Effector memory CD8-positive, alpha-beta T cell (primary cell): ENCODE results near the gene FGF12.

Experiments
- ATAC-seq: fragments of 150-1000 bp; cut with Tn5 transposase; replicated peaks from 2 replicates; pipeline ENCODE4 v1.10.0; 2021; ENCODE audit warnings: mild to moderate bottlenecking, moderate library complexity
- DNase-seq, 3 experiments: peaks; one replicate each; pipeline ENCODE4 v3.0.0; 2021
- H3K27ac Mint-ChIP-seq, 2 donors: one replicate each; pipeline ENCODE4 v1.8.0; 2022; ENCODE audit warnings: mild to moderate bottlenecking in 2 of 2, mixed read lengths in 2 of 2, moderate library complexity in 2 of 2
- H3K27me3 Mint-ChIP-seq, 2 donors: one replicate each; pipeline ENCODE4 v1.8.0; 2022; ENCODE audit warnings: mixed read lengths in 2 of 2
- H3K36me3 Mint-ChIP-seq: one replicate; pipeline ENCODE4 v1.8.0; 2022; ENCODE audit warnings: mild to moderate bottlenecking, moderate library complexity, mixed read lengths; ENCODE audit not compliant: insufficient read depth
- H3K4me1 Mint-ChIP-seq, 2 donors: one replicate each; pipeline ENCODE4 v1.8.0; 2022; ENCODE audit warnings: low read depth in 2 of 2, mixed read lengths in 2 of 2
- H3K4me3 Mint-ChIP-seq, 2 donors: one replicate each; pipeline ENCODE4 v1.8.0; 2022; ENCODE audit warnings: mild to moderate bottlenecking in 2 of 2, mixed read lengths in 2 of 2, moderate library complexity in 2 of 2
- H3K9me3 Mint-ChIP-seq, 2 donors: one replicate each; pipeline ENCODE4 v1.8.0; 2022; ENCODE audit warnings: mixed read lengths in 2 of 2

Gene FGF12

DNA sequence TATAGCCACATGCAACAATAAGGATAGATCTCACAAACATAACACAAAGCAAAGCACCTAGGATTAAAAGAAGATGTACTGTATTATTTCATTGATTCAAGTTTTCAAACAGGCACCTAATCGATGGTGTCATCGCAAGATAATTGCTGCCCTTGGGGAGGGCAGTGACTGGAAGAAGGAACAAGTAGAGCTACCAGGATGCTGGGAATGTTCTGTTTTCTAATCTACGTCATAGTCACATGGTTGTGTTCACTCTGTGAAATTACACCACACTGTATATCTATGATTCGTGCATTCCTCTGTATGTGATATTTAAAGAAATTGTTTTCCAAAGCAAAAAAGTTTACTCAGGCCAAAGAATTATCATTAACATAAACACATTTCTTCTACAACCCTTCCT is 236.6 kb downstream of the FGF12 start:
- no peak for ATAC-seq
- peaks cover 3 to 8% of the 10 kb centered on the region in 2 donors for H3K9me3 Mint-ChIP-seq
- H3K4me1 Mint-ChIP-seq, result no peaks in the 10 kb centered on the region
- H3K4me3 Mint-ChIP-seq, result no peak overlapping the region
- no peak overlapping the region for H3K27ac Mint-ChIP-seq
- H3K36me3 Mint-ChIP-seq, result no peaks in the 10 kb centered on the region
- DNase-seq, result no peak
- peaks cover 0 to 8% of the 10 kb centered on the region in 2 donors for H3K27me3 Mint-ChIP-seq

GRCh38 chr3:192489579-192489978 is 237.8 kb downstream of the FGF12 start:
- Mint-ChIP-seq H3K36me3 (no peaks in the 10 kb centered on the region), H3K27me3 (peaks cover 0 to 8% of the 10 kb centered on the region in 2 donors), H3K27ac (no peak overlapping the region), H3K9me3 (peaks cover 3 to 7% of the 10 kb centered on the region in 2 donors), H3K4me3 (no peak overlapping the region), H3K4me1 (no peaks in the 10 kb centered on the region)
- DNase-seq (no peak), ATAC-seq (no peak)

- Mint-ChIP-seq H3K9me3 (peaks cover 0 to 2% of the 10 kb centered on the region in 2 donors), H3K4me3 (no peak overlapping the region), H3K27ac (no peak overlapping the region), H3K27me3 (peaks cover 0 to 8% of the 10 kb centered on the region in 2 donors), H3K36me3 (peaks cover 3% of the 10 kb centered on the region), H3K4me1 (no peaks in the 10 kb centered on the region)
- DNase-seq (no peak), ATAC-seq (no peak)
Measured at GRCh38 chr3:192487033-192487432, 240.3 kb downstream of the FGF12 start.

- Mint-ChIP-seq H3K27ac (no peak overlapping the region), H3K9me3 (no peaks in the 10 kb centered on the region), H3K4me1 (no peaks in the 10 kb centered on the region), H3K4me3 (no peak overlapping the region), H3K36me3 (peaks cover 3% of the 10 kb centered on the region), H3K27me3 (no peaks in the 10 kb centered on the region)
- ATAC-seq, result no peak
- DNase-seq, result no peak
Measured at GRCh38 chr3:192482809-192483208, 244.5 kb downstream of the FGF12 start.

- Mint-ChIP-seq H3K27ac (no peak overlapping the region), H3K4me1 (no peaks in the 10 kb centered on the region), H3K9me3 (no peaks in the 10 kb centered on the region), H3K27me3 (no peaks in the 10 kb centered on the region), H3K4me3 (no peak overlapping the region), H3K36me3 (peaks cover 3% of the 10 kb centered on the region)
- DNase-seq (no peak), ATAC-seq (no peak)
Measured at GRCh38 chr3:192482391-192482790, 244.9 kb downstream of the FGF12 start.

- DNase-seq (no peak), ATAC-seq (no peak)
- no peaks in the 10 kb centered on the region for H3K27me3 Mint-ChIP-seq
- H3K4me3 Mint-ChIP-seq, result no peak overlapping the region
- no peak overlapping the region for H3K27ac Mint-ChIP-seq
- H3K4me1 Mint-ChIP-seq, result no peaks in the 10 kb centered on the region
- no peaks in the 10 kb centered on the region for H3K9me3 Mint-ChIP-seq
- H3K36me3 Mint-ChIP-seq, result peaks cover 3% of the 10 kb centered on the region
Measured at GRCh38 chr3:192481638-192482037, 245.7 kb downstream of the FGF12 start.

GRCh38 chr3:192467230-192468140 is 259.9 kb downstream of the FGF12 start:
- H3K27me3 Mint-ChIP-seq, result peaks cover 5 to 21% of the 10 kb centered on the region in 2 donors
- H3K36me3 Mint-ChIP-seq, result no peaks in the 10 kb centered on the region
- peak; percentile 12 to 19 (median 14) for DNase-seq

DNA sequence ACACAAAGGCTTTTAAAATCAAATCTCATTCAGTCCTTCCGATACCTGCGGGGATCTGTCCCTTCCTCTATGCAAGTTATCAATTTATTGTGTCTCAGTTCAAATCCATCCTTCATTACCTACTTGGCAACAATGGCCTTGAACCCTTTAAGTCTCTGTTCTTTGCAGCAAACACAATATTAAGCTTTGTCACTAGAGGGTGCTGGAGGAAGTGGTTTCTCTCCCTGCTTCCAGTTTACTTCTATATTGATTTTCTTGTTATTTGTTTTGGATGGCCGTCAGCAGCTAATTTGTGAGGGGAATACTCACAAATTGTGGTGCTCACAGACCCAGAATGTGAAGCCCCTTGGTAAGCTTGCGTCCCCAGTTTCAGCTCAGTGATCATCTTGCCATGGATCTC is 278.3 kb downstream of the FGF12 start:
- ATAC-seq (no peak), DNase-seq (no peak)
- Mint-ChIP-seq H3K27ac (no peak overlapping the region), H3K36me3 (no peaks in the 10 kb centered on the region), H3K9me3 (no peaks in the 10 kb centered on the region), H3K27me3 (peaks cover 0 to 7% of the 10 kb centered on the region in 2 donors), H3K4me1 (no peaks in the 10 kb centered on the region), H3K4me3 (no peak overlapping the region)

More at GRCh38 chr3:192467230-192468140, 259.9 kb downstream of the FGF12 start:
- Mint-ChIP-seq H3K4me3 (no peak overlapping the region), H3K27ac (no peak overlapping the region), H3K4me1 (no peaks in the 10 kb centered on the region), H3K9me3 (no peaks in the 10 kb centered on the region)
- ATAC-seq, result peak; percentile 58

DNA sequence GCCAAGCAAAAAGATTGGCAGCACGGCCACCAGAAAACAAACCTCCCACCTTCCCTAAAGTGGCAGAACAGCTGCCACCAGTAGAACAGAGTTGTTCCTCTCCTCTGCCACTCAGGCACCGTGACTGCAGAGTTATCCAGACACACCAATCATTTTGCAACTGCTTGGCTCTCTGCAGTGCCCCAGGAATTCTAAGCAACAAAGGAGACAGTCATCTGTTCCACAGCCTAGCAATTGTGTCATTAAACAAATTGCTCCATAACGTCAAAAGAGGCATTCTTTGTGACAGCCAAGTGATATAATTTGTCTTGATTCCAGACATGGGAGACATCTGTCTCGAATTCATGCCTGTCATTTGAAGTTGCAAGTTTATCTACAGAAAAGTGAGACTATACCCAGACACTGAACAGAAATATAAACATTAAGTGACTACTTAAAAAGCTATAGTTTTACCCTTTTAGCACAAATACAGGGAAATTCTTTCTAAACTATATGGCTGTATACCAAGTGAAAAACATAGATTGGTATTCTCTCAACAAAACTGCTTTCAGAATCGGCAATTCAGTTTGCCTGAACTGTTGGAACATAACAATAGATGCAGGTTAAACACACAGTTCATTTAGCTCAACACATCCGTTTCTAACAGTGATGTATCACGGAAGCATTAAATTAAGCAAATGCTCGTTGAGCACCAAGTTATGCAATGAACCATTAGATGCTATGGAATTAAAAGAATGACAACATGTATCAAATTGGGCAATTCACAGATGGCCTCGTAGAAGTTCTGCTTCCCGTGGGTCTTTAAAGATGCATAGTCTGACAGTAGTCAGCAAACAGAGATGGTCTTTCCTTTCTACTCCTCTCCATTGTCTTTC is 281.3 kb downstream of the FGF12 start:
- H3K27me3 Mint-ChIP-seq, result peaks cover 0 to 7% of the 10 kb centered on the region in 2 donors
- H3K4me3 Mint-ChIP-seq, result no peak overlapping the region
- H3K27ac Mint-ChIP-seq, result no peak overlapping the region
- H3K9me3 Mint-ChIP-seq, result no peaks in the 10 kb centered on the region
- H3K4me1 Mint-ChIP-seq, result no peaks in the 10 kb centered on the region
- H3K36me3 Mint-ChIP-seq, result no peaks in the 10 kb centered on the region
- ATAC-seq (no peak), DNase-seq (no peak)

- H3K9me3 Mint-ChIP-seq, result no peaks in the 10 kb centered on the region
- H3K27ac Mint-ChIP-seq, result no peak overlapping the region
- DNase-seq (no peak), ATAC-seq (no peak)
- H3K36me3 Mint-ChIP-seq, result no peaks in the 10 kb centered on the region
- H3K4me3 Mint-ChIP-seq, result no peak overlapping the region
- no peaks in the 10 kb centered on the region for H3K4me1 Mint-ChIP-seq
- H3K27me3 Mint-ChIP-seq, result peaks cover 0 to 7% of the 10 kb centered on the region in 2 donors
Measured at GRCh38 chr3:192444791-192445106, 282.6 kb downstream of the FGF12 start.

- H3K4me3 Mint-ChIP-seq, result no peak overlapping the region
- no peak for ATAC-seq
- no peaks in the 10 kb centered on the region for H3K9me3 Mint-ChIP-seq
- DNase-seq, result peak in 2 of 3 experiments; percentile 1 to 10
- H3K36me3 Mint-ChIP-seq, result no peaks in the 10 kb centered on the region
- peaks cover 0 to 7% of the 10 kb centered on the region in 2 donors for H3K27me3 Mint-ChIP-seq
- no peak overlapping the region for H3K27ac Mint-ChIP-seq
- H3K4me1 Mint-ChIP-seq, result no peaks in the 10 kb centered on the region
Measured at GRCh38 chr3:192444096-192444790, 283.1 kb downstream of the FGF12 start.

DNA sequence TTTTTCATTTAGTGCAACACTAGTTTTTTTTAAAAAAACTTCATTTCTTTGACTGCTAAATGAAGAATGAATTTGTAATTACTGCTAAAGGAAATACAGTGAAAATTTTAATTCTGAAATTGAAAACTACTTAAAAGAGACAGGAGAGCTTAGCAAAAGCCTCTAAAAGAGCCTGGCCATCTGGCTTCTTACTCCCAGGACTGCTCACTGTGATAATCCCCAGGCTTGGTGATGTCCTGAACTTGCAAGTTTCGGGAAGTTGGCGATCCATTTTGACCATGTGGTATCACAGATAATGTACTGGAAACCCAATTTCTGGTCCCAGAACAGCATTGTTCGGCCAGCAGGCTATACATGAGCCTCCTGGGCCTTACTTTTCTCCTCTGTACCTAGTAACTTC is 292.1 kb downstream of the FGF12 start:
- Mint-ChIP-seq H3K27me3 (no peaks in the 10 kb centered on the region), H3K4me3 (no peak overlapping the region), H3K36me3 (no peaks in the 10 kb centered on the region), H3K4me1 (no peaks in the 10 kb centered on the region), H3K27ac (no peak overlapping the region), H3K9me3 (no peaks in the 10 kb centered on the region)
- ATAC-seq (no peak), DNase-seq (no peak)

DNA sequence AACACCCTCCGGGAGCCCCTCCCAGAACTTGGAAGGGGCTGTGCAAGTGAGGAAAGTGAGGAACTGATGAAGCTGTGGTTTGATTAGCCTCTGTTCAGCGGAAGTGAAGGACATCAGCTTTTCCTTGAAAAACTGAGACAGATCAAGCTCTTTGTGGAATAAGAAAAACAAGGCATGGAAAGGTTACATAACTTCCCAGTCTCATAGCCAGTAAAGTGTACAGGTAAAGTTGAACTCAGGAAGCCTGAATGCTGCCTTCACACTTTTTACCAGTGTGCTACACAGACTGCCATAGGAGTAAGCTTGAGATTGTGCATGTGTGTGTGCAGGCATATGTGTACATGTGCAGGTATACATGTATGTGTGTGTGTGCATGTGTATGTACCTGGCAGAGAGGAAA is 293.2 kb downstream of the FGF12 start:
- DNase-seq (no peak), ATAC-seq (no peak)
- Mint-ChIP-seq H3K9me3 (no peaks in the 10 kb centered on the region), H3K4me3 (no peak overlapping the region), H3K27me3 (no peaks in the 10 kb centered on the region), H3K4me1 (no peaks in the 10 kb centered on the region), H3K27ac (no peak overlapping the region), H3K36me3 (no peaks in the 10 kb centered on the region)
